WTC11 (cell line): ENCODE measurements around the gene HINT2. TPM values are rescaled to one million over a fixed set of nuclear protein-coding genes. Genes with fewer than 3 reads are reported as not detected.

Experiments
- ATAC-seq: fragments of 200-7000 bp; cut with Tn5 transposase; 2 replicates; pipeline ENCODE4 v1.10.0; 2021; ENCODE audit warnings: mild to moderate bottlenecking, moderate library complexity
- CTCF ChIA-PET: fragments of 300-600 bp; sonication (Branson Sonifier 250); formaldehyde crosslinking; loops from one replicate; lab custom pipeline; 2021; ENCODE audit warnings: antibody characterized with exemption; lab: Charles Lee
- POLR2A ChIA-PET: fragments of 350-600 bp; sonication (Branson Sonifier 250); formaldehyde crosslinking; loops from one replicate; lab custom pipeline; 2021; ENCODE audit warnings: antibody characterized with exemption; lab: Charles Lee
- DNase-seq: peaks from one replicate; pipeline ENCODE4 v3.0.0; 2021; ENCODE audit warnings: low spot score
- H3K27ac Mint-ChIP-seq: 2 replicates; pipeline ENCODE4 v1.8.0; 2021; ENCODE audit warnings: mixed read lengths
- H3K27me3 Mint-ChIP-seq: 2 replicates; pipeline ENCODE4 v1.8.0; 2021; ENCODE audit warnings: low read depth, mild to moderate bottlenecking, moderate library complexity, mixed read lengths
- H3K36me3 Mint-ChIP-seq: 2 replicates; pipeline ENCODE4 v1.8.0; 2021; ENCODE audit warnings: mixed read lengths
- H3K4me1 Mint-ChIP-seq: 2 replicates; pipeline ENCODE4 v1.8.0; 2022; ENCODE audit warnings: mixed read lengths
- H3K4me3 Mint-ChIP-seq: 2 replicates; pipeline ENCODE4 v1.8.0; 2021; ENCODE audit warnings: mild to moderate bottlenecking, moderate library complexity, mixed read lengths
- H3K9me3 Mint-ChIP-seq: 2 replicates; pipeline ENCODE4 v1.8.0; 2021; ENCODE audit warnings: mixed read lengths
- ARID4B ChIP-seq: sonication (generic); formaldehyde crosslinking; IDR thresholded peaks from 2 replicates; pipeline ENCODE4 v1.8.0; 2023; ENCODE audit warnings: missing genetic modification reagents, mild to moderate bottlenecking, borderline replicate concordance
- ATF2 ChIP-seq: sonication (generic); formaldehyde crosslinking; IDR thresholded peaks from 2 replicates; pipeline ENCODE4 v1.8.1; 2022; ENCODE audit warnings: low read depth, missing genetic modification reagents, borderline replicate concordance
- CREM ChIP-seq: sonication (generic); formaldehyde crosslinking; IDR thresholded peaks from 2 replicates; pipeline ENCODE4 v1.8.1; 2022; ENCODE audit warnings: mild to moderate bottlenecking, missing genetic modification reagents, moderate library complexity
- E2F4 ChIP-seq: sonication (generic); formaldehyde crosslinking; IDR thresholded peaks from 2 replicates; pipeline ENCODE4 v1.8.1; 2022; ENCODE audit warnings: low read depth, mild to moderate bottlenecking, moderate library complexity, missing genetic modification reagents, borderline replicate concordance
- GABPB1 ChIP-seq: sonication (generic); formaldehyde crosslinking; IDR thresholded peaks from 2 replicates; pipeline ENCODE4 v1.8.1; 2023; ENCODE audit warnings: mild to moderate bottlenecking, missing genetic modification reagents
- HMGA2 ChIP-seq: fragments of 250-450 bp; sonication (Bioruptor Pico); IDR thresholded peaks from 2 replicates; pipeline ENCODE4 v1.4.0; 2021; ENCODE audit warnings: mild to moderate bottlenecking, moderate library complexity
- HMGXB4 ChIP-seq: sonication (generic); formaldehyde crosslinking; IDR thresholded peaks from 2 replicates; pipeline ENCODE4 v1.8.1; 2023; ENCODE audit warnings: mild to moderate bottlenecking, moderate library complexity, missing genetic modification reagents
- JAZF1 ChIP-seq: fragments of 250-450 bp; sonication (Bioruptor Pico); IDR thresholded peaks from 2 replicates; pipeline ENCODE4 v1.9.0; 2021; ENCODE audit warnings: moderate library complexity, mild to moderate bottlenecking, inconsistent platforms
- JUN ChIP-seq: sonication (generic); formaldehyde crosslinking; IDR thresholded peaks from 2 replicates; pipeline ENCODE4 v1.8.0; 2023; ENCODE audit warnings: mild to moderate bottlenecking, missing genetic modification reagents
- MXD4 ChIP-seq: fragments of 250-450 bp; sonication (Bioruptor Pico); IDR thresholded peaks from 2 replicates; pipeline ENCODE4 v1.8.0; 2021; ENCODE audit warnings: mild to moderate bottlenecking, moderate library complexity, borderline replicate concordance
- MYBL2 ChIP-seq: sonication (generic); formaldehyde crosslinking; IDR thresholded peaks from 2 replicates; pipeline ENCODE4 v1.8.1; 2023; ENCODE audit warnings: mild to moderate bottlenecking, moderate library complexity, missing genetic modification reagents
- NFE2L1 ChIP-seq: sonication (generic); formaldehyde crosslinking; IDR thresholded peaks from 2 replicates; pipeline ENCODE4 v1.8.1; 2023; ENCODE audit warnings: missing genetic modification reagents
- PREB ChIP-seq: sonication (generic); formaldehyde crosslinking; IDR thresholded peaks from 2 replicates; pipeline ENCODE4 v1.8.1; 2022; ENCODE audit warnings: mild to moderate bottlenecking, missing genetic modification reagents, moderate library complexity, borderline replicate concordance
- RORB ChIP-seq: fragments of 250-450 bp; sonication (Bioruptor Pico); IDR thresholded peaks from 2 replicates; pipeline ENCODE4 v1.9.0; 2021; ENCODE audit warnings: mild to moderate bottlenecking
- SMAD4 ChIP-seq: sonication (generic); formaldehyde crosslinking; IDR thresholded peaks from 2 replicates; pipeline ENCODE4 v1.8.0; 2022; ENCODE audit warnings: mild to moderate bottlenecking, missing genetic modification reagents
- ZNF121 ChIP-seq: sonication (generic); formaldehyde crosslinking; IDR thresholded peaks from 2 replicates; pipeline ENCODE4 v1.8.0; 2023; ENCODE audit warnings: missing genetic modification reagents
- ZNF263 ChIP-seq: sonication (generic); formaldehyde crosslinking; IDR thresholded peaks from 2 replicates; pipeline ENCODE4 v1.8.1; 2022; ENCODE audit warnings: low read depth, mild to moderate bottlenecking, moderate library complexity, missing genetic modification reagents
- ZNF317 ChIP-seq: sonication (generic); formaldehyde crosslinking; IDR thresholded peaks from 2 replicates; pipeline ENCODE4 v1.8.1; 2023; ENCODE audit warnings: low read depth, mild to moderate bottlenecking, moderate library complexity, missing genetic modification reagents, borderline replicate concordance
- ZNF423 ChIP-seq: fragments of 250-450 bp; sonication (Bioruptor Pico); IDR thresholded peaks from 2 replicates; pipeline ENCODE4 v2.1.2; 2022; ENCODE audit warnings: mild to moderate bottlenecking, moderate library complexity
- total RNA-seq: library from RNA; stranded (reverse); gene quantifications from 3 replicates; pipeline ENCODE4 v1.2.3, GENCODE V29; 2021

HINT2 gene
- total RNA-seq, 1 experiment from 2014 or later = 33.6 TPM

GRCh38 chr9:35789541-35789940, 25.3 kb downstream of the HINT2 start:
- TF ChIP-seq SMAD4 (no peak), ARID4B (CRISPR knock-in tag) (no peak), E2F4 (no peak), JUN (no peak)
- Mint-ChIP-seq H3K27ac (no peak overlapping the region), H3K4me3 (no peak overlapping the region), H3K27me3 (peaks cover 3% of the 10 kb centered on the region; the same call in 1 of the 2 replicates), H3K36me3 (peaks cover 12% of the 10 kb centered on the region; the same call in 1 of the 2 replicates), H3K9me3 (no peaks in the 10 kb centered on the region), H3K4me1 (peaks cover 11% of the 10 kb centered on the region)
- ChIA-PET CTCF (interaction anchor here (0.6 to 5.9 kb wide), 55 partner anchors 8 to 247 kb away, joined by 3 to 143 read pairs (median 7); partner anchors contain the start of genes ARHGEF39, CREB3, FAM221B and GBA2), POLR2A (interaction anchor here (0.6 to 1.4 kb wide), 4 partner anchors 25 to 210 kb away, joined by 3 to 9 read pairs (median 4); partner anchors contain the start of genes FAM221B, HINT2 and TMEM8B)
- ATAC-seq (no peak), DNase-seq (no peak)

- no peak overlapping the region for H3K27ac Mint-ChIP-seq
- peaks cover 5% of the 10 kb centered on the region for H3K9me3 Mint-ChIP-seq
- no peak for ATAC-seq
- peaks cover 25% of the 10 kb centered on the region for H3K36me3 Mint-ChIP-seq
- no peak for DNase-seq
- POLR2A ChIA-PET = no interaction called here
- CTCF ChIA-PET = interaction anchor here (0.7 kb wide), 1 partner anchor 12 kb away, joined by 3 read pairs; no protein-coding TSS in a partner anchor
- no peaks in the 10 kb centered on the region for H3K27me3 Mint-ChIP-seq
- no peaks in the 10 kb centered on the region for H3K4me1 Mint-ChIP-seq
- TF ChIP-seq CREM (no peak), JAZF1 (CRISPR knock-in tag) (no peak), HMGA2 (CRISPR knock-in tag) (no peak), ATF2 (no peak), HMGXB4 (CRISPR knock-in tag) (no peak), ZNF121 (no peak), MYBL2 (CRISPR knock-in tag) (no peak)
- no peak overlapping the region for H3K4me3 Mint-ChIP-seq
Measured at GRCh38 chr9:35783418-35783817, 31.4 kb downstream of the HINT2 start.

GRCh38 chr9:35781066-35781465, 33.8 kb downstream of the HINT2 start:
- ATAC-seq = no peak
- H3K27me3 Mint-ChIP-seq = no peaks in the 10 kb centered on the region
- no peak overlapping the region for H3K27ac Mint-ChIP-seq
- H3K9me3 Mint-ChIP-seq = peaks cover 5% of the 10 kb centered on the region
- no peak overlapping the region for H3K4me3 Mint-ChIP-seq
- ChIA-PET CTCF (interaction anchor here (0.7 to 2.8 kb wide), 2 partner anchors 9 to 18 kb away, joined by 3 to 11 read pairs; no protein-coding TSS in a partner anchor), POLR2A (no interaction called here)
- H3K36me3 Mint-ChIP-seq = peaks cover 15% of the 10 kb centered on the region
- H3K4me1 Mint-ChIP-seq = peaks cover 2% of the 10 kb centered on the region
- DNase-seq = no peak
- TF ChIP-seq GABPB1 (CRISPR knock-in tag) = no peak
- TF ChIP-seq E2F4 = no peak
- TF ChIP-seq PREB (CRISPR knock-in tag) = no peak
- no peak for TF ChIP-seq ZNF263 (CRISPR knock-in tag)
- no peak for TF ChIP-seq RORB (CRISPR knock-in tag)
- TF ChIP-seq NFE2L1 (CRISPR knock-in tag) = no peak
- no peak for TF ChIP-seq ZNF317 (CRISPR knock-in tag)
- no peak for TF ChIP-seq ZNF423 (CRISPR knock-in tag)
- TF ChIP-seq MXD4 = no peak
